Fibroblast of the conjunctiva (primary cell): ENCODE measurements around the gene EOGT.
A peak's percentile ranks its signal among the peaks of the same experiment; 100 is the strongest.

ENCODE experiments used
- DNase-seq: peaks from one replicate; pipeline ENCODE4 v3.0.0-alpha.2; 2010; ENCODE audit warnings: low read depth

The EOGT gene

GRCh38 chr3:69013253-69014021, at the start of gene EOGT:
Gene EOGT (minus strand): TSS chr3:69013684. CDS start chr3:69009846, 3,838 bp downstream.
- DNase-seq, result peak; percentile 72

GRCh38 chr3:69059688-69060087, 46.2 kb upstream of the EOGT start:
- no peak for DNase-seq

DNA sequence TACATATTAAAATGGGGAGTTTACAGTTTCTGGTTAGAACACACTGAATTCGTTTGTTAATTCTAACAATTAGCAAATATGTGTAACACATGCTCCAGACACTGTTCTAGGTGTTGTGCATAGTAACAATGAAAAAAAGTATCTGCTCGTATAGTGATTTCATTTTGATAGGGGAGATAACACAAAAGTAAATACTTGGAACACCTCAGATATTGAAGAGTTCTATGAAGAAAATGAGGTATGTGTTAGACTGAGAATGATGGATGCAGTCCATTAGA, 45.4 kb upstream of the EOGT start:
- no peak for DNase-seq

- no peak for DNase-seq
Observed at GRCh38 chr3:69058180-69058946, 44.9 kb upstream of the EOGT start.

- no peak for DNase-seq
Observed at GRCh38 chr3:69052472-69052898, 39.0 kb upstream of the EOGT start.

DNA sequence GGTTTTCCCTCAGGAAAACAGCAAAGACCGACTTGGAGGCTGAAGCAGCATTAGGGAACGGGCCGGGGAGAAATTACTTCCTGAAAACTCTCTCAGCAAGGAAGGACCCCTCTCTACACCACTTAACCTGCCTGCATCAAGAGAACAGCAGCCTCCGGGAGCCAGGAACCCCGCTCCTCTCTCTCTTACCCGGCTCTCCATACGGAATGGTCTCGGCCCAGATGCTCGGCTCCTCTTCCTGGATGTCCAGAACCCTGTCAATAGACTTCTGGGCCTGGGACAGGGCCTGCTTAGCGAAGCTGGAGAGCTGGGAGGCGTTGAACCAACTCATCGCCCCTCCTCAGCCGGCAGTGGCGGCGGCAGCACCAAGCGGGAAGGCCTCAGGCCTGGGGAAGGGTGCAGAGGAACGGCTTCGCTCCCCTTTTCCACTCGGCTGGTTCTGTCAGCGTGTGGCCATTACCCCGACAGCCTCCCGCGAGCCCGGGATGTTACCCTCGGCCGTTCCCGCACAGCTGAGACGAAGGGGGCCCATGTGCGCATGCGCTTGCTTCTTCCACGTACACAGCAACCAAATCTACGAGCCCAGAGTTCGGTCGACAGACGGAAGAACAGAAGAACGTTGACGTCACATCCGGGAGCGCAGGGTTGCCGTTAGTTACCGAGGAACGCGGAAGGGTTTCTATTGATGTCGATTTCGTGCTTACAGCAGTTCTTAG, 38.4 kb upstream of the EOGT start, which contains the start of gene TMF1:
TMF1 (minus strand) TSS at position 578 of the 716 bp plus-strand sequence; CDS start at position 331, 247 bp downstream.
- DNase-seq, result peak; percentile 99

GRCh38 chr3:69048990-69049389, 35.5 kb upstream of the EOGT start:
- no peak for DNase-seq

DNA sequence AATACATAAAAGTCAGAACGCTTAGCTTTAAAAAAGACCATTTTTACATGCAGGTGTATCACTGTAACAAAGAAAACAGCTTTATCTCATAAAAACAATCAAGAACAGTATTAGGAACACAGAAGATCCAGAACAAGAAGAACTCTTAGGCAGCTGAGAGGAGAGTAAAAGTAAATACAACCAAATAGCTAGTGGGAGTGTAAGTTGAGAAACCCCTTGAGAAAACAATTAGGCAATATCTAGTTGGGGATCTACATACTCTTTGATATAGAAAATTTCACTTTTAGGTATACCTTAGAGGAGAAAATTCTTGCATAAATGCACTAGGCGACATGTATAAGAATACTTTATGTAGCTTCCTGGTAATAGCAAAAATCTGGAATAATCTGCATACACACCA, 31.1 kb upstream of the EOGT start:
- no peak for DNase-seq

DNA sequence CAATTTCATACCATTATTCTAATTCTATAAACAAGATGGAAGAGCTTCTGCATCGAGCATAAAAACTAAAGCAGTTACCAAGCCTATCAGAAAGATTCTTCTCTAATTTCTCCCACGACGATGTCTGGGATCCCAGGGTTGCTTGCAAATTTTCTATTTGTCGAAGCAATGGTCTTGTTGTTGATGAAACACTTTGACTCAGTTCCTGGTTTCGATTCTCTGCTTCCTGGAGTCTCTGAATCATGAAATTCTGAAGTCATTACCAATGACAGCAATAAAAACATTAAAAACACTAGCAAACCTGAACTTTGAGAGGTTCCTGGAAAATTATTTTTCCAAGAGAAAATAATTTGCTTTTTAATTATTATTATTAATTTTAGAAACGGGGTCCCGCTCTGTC, 20.0 kb upstream of the EOGT start:
- DNase-seq, result no peak

GRCh38 chr3:69032737-69033136, 19.3 kb upstream of the EOGT start:
- DNase-seq, result no peak

DNA sequence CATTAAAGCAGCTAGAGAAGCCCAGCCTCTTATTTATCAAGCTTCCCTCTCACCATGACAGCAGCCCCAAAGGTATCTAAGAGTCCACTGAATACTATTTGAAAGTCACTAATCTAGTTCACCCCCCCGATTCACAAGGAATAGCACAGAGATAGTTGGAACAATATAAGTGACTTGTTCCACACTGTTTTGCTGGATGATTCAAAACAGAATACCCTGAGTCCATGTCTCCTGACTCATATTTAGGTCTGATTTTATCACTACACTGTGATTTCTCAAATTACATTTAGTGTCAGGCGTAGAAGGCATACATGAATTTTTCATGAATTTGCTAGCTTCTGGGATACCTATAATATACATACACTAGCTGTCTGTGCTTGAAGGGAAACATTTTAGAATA, 18.7 kb upstream of the EOGT start:
- DNase-seq, result no peak

DNA sequence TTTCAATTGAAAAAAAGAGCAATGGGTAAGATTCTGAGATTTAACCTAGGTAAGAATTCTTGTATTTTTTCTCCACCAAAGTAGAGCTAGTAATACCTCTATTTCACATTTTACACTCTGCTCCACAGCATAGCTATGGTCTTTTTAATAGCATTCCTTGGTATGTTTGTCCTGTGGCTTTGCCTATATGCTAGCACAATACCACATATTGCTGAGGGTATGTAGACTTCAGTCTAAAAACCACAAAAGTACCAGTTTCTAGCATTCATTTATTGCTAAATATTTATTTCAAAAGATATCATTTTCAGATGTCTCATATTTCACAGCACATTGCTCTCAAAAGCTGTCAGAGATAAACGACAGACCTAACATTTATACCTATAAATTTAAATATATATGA, 18.2 kb upstream of the EOGT start:
- DNase-seq, result no peak

- DNase-seq, result no peak
Observed at GRCh38 chr3:69020857-69021256, 7.4 kb upstream of the EOGT start.

DNA sequence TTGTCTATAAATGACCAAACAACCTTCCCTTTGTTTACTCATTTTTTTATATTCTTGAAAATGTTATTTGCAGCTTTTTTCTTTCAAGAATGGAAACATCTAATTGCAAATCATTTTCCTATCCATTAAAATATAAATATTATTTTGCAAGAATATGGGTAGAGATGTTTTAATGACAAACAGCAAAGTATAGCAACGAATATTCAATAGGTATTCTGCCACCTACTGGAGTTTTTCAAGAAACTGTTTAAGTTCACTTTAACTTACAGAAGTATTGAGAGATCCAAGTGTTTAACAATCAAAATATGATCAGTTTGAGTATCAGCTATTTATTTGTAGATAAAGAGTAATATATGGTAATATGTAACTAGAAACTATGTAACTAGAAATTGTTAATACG, 6.9 kb upstream of the EOGT start:
- DNase-seq, result no peak

- no peak for DNase-seq
Observed at GRCh38 chr3:69016901-69017300, 3.4 kb upstream of the EOGT start.

DNA sequence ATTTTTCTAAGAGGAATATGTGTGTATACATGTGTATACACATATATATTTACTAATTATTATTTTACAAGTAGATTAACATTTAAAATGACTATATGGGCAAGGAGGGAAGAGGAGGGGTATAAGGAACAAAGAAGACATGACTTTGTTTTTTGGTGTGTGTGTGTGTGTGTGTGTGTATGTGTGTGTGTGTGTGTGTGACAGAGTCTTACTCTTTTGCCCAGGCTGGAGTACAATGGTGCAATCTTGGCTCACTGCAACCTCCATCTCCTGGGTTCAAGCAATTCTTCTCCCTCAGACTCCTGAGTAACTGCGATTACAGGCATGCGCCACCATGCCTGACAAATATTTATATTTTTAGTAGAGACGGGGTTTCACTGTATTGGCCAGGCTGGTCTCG, 2.6 kb upstream of the EOGT start:
- DNase-seq, result no peak

- no peak for DNase-seq
Observed at GRCh38 chr3:69014022-69014580, 617 bp upstream of the EOGT start.

GRCh38 chr3:69012800-69013252, 658 bp downstream of the EOGT start:
- no peak for DNase-seq

DNA sequence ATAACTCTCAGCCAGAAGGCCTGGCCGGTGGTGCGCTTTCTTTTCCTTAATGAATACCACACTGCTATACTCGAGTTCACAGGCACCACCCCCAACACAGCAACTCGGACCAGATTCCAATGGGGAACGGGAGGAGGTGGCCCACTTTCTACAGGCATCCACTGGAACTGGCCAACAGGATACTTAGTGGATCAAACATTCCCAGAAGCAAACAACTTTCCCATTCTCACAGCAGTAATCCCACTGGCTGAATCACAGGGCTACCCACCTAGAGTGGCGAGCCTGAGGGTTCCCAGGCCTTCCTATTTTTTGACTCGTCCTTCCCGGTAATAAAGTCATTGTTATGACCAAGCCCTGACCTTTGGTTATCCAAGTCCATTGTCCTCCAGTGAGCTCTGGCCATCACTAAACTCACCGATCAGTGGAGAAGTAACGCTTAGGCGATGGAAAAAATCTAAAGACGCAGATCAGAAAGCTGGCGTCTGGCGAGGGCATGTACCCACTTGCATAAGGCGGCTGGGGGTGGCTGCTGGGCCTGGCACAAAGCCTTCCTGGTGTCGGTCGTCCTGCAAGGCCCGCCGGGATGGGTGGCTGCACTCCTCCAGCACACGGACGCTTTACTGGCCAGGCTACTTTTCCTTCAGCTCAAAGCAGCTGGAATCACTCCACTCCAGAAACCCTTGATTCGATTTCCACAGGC, 1.2 kb downstream of the EOGT start:
- peak; percentile 51 for DNase-seq

- DNase-seq, result no peak
Observed at GRCh38 chr3:69011096-69011730, 2.3 kb downstream of the EOGT start.
